GM13976 (cell line): ENCODE measurements around the gene WDR1.

Source experiments
- DNase-seq: peaks from one replicate; pipeline ENCODE4 v3.0.0; 2012; ENCODE audit warnings: low spot score
- in situ Hi-C: fragments of 300-500 bp; cut with MboI; formaldehyde crosslinking; loops from one replicate; pipeline ENCODE4 v1.12.0; 2022; ENCODE audit warnings: low sequenced_read_pairs, mixed read lengths, inconsistent platforms; ENCODE audit not compliant: unreplicated experiment
- TF ChIP-seq, protein P1 (sequence below): IDR thresholded peaks from 2 replicates; pipeline ENCODE4 v1.5.1; 2012; ENCODE audit warnings: borderline replicate concordance, mild to moderate bottlenecking; ENCODE audit not compliant: insufficient read depth; ENCODE audit errors: extremely low read depth, missing control alignments, control extremely low read depth

Gene WDR1

DNA sequence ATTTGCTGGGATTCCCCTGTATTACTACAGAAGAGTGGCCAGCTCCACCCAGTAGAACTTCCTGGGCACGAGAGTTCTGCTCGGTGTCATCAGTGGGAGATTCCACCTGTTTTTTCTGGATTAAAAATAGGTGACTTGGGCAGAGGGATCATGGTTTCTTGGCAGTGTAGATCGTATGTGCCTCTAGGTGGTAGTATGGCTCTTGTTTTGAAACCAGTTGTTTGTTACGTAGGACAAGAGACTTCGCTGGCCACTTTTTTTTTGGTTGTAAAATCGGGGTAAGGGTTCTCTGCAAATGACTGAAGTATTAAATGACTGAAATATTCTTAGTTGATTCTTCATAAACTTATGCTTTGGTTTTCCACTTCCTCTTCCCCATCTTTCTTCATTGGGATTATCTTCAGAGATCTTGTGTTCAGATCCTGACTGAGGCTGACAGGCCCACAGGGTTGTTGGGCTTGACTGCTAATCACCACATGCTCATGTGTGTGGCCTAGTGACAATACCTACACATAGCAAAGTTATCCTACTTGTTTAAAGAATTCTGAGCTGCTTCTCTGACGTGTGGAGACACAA lies 43.8 kb upstream of the WDR1 start:
- TF ChIP-seq, protein P1, sequence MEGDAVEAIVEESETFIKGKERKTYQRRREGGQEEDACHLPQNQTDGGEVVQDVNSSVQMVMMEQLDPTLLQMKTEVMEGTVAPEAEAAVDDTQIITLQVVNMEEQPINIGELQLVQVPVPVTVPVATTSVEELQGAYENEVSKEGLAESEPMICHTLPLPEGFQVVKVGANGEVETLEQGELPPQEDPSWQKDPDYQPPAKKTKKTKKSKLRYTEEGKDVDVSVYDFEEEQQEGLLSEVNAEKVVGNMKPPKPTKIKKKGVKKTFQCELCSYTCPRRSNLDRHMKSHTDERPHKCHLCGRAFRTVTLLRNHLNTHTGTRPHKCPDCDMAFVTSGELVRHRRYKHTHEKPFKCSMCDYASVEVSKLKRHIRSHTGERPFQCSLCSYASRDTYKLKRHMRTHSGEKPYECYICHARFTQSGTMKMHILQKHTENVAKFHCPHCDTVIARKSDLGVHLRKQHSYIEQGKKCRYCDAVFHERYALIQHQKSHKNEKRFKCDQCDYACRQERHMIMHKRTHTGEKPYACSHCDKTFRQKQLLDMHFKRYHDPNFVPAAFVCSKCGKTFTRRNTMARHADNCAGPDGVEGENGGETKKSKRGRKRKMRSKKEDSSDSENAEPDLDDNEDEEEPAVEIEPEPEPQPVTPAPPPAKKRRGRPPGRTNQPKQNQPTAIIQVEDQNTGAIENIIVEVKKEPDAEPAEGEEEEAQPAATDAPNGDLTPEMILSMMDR = no peak
- DNase-seq = no peak
- in situ Hi-C loops = loop anchor here (10.0 to 25.0 kb wide), 2 partner anchors 252 to 384 kb away; no protein-coding TSS in a partner anchor

DNA sequence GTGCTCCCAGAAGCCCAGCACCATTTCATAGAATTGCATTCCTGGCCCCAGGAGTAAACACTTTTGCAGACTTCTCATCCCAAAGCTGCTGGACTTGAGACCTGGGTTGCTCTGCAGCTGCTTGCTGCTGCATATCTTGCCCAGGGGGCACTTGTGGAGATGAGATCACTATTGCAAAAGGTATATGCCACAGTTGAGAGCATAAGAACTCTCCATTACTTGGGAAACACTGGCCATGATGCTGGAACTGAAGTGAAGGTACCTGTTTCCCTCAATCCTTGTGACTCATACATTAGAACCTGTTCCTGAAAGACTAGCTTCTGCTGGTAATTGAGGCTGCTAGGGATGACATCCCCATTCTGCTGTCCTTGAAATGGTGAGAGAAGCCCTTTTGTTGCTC lies 43.1 kb upstream of the WDR1 start:
- no peak for DNase-seq

DNA sequence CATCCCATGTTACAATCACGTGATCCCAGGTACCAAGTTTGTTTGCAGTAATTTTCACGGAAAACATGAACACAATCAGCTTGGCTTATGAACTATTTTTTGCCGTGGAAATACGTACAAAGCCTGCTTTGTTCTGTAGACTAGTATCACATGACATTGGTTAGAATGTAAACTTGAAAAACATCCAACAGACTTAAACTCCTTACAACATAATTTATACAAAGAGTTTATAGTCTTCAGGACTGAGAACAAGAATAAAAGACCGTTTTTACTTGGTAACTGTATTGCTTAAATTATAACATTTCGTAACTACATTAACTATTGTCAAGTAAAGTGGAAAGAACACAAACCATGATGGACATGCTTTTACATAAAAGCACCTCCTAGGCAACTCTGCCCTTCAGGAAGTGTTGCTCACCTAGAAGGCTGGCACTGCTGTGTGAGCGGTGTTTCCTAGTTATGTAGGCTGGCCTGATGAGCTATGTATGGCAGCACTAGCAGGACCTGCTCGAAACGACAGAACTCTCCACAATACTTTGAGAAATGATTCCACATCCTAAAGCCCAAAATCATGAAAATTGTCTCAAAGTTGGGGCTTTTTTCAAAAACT lies 41.8 kb upstream of the WDR1 start:
- TF ChIP-seq, protein P1 = no peak
- in situ Hi-C loops = loop anchor here (25.0 kb wide), 1 partner anchor 254 kb away; no protein-coding TSS in a partner anchor
- DNase-seq = no peak

More for the DNA sequence above, 43.1 kb upstream of the WDR1 start:
- in situ Hi-C loops = loop anchor here (10.0 to 25.0 kb wide), 2 partner anchors 253 to 385 kb away; no protein-coding TSS in a partner anchor
- TF ChIP-seq, protein P1 = no peak

DNA sequence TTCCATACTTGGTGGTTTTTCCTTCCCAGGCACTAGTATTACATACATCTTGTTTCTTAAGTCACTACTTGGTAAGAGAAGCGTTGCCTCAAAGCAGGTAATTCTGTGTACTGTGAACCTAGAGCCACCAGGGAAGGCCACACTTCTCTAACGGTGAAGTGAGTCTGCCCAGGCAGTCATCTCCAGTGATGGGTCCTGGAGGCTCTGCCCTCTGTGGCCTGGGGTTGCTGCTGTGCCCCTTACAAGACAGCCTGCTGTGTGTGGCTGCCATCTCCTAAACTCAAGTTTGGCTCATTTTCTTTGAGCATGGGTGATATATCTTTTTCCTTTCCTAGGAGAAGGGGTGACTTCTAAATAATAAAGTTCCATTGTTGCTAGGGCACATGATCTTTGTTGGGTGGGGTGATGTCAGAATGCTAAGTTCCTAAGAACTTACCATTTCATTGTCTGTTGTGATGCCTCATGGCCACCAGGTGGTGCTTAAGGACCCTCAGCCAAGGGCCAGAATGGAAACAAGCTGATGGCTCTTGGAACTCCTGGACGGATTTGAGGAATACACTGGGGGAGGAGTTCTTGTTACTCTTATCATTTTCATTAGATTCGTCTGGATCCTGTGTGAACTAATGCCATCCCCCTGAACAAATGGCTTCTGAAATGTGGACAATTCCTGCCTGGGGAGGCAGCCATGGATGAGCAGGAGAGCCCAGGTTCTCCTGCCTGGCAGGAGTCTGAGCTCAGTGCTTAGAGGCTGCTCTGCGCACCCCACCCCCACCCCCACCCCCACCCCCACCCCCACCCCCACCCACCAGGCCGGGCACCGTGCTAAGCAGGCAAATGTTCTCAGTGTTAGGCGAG lies 41.1 kb upstream of the WDR1 start:
- DNase-seq = peak; percentile 79
- in situ Hi-C loops = loop anchor here (25.0 kb wide), 1 partner anchor 255 kb away; no protein-coding TSS in a partner anchor
- TF ChIP-seq, protein P1 = peak; percentile 74

GRCh38 chr4:10154241-10154640 lies 37.6 kb upstream of the WDR1 start:
- TF ChIP-seq, protein P1 = no peak
- DNase-seq = no peak
- in situ Hi-C loops = loop anchor here (25.0 kb wide), 1 partner anchor 258 kb away; no protein-coding TSS in a partner anchor

GRCh38 chr4:10153161-10153560 lies 36.6 kb upstream of the WDR1 start:
- DNase-seq = no peak
- in situ Hi-C loops = loop anchor here (25.0 kb wide), 1 partner anchor 259 kb away; no protein-coding TSS in a partner anchor
- TF ChIP-seq, protein P1 = no peak
